ENCODE data around the gene PTPRG.

DNA sequence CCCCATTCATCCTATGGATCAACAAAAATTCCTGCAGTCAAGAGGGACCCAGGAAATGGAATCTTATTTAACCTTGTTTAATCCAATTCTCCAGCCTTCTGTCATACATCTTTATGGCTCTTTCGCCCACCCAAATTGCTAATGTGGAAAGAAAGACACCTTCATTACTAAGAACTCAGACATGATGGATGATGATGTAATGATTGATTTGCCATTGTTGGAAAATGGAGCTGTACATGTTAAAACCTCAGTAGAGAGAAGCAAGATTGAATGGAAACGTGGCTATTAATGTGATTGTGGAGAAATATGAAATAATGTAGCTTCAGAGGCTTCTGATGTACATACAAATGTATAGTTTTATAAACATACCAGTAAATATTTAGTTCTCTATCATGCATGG lies 15.7 kb upstream of the PTPRG start:
- TF ChIP-seq CTCF (IDR thresholded peaks at IDR 0.05) (no peak), POLR2A (IDR thresholded peaks at IDR 0.05) (no peak)
